Stimulated activated CD8-positive, alpha-beta memory T cell treated with anti-CD3 and anti-CD28 coated beads, Interleukin-12 subunit alpha, Interleukin-12 subunit beta, amount 100 ng/mL, for 1 hour (primary cell): ENCODE measurements around the gene NOXA1.
"Not testable (repeated sequence)": the region's sequence is repeated elsewhere in the genome, so short reads cannot be mapped to it uniquely, and the experiment has no call there.

ENCODE experiments used
- DNase-seq: peaks from one replicate; pipeline ENCODE4 v3.0.0-alpha.2; 2020; ENCODE audit warnings: low read depth

NOXA1 gene

DNA sequence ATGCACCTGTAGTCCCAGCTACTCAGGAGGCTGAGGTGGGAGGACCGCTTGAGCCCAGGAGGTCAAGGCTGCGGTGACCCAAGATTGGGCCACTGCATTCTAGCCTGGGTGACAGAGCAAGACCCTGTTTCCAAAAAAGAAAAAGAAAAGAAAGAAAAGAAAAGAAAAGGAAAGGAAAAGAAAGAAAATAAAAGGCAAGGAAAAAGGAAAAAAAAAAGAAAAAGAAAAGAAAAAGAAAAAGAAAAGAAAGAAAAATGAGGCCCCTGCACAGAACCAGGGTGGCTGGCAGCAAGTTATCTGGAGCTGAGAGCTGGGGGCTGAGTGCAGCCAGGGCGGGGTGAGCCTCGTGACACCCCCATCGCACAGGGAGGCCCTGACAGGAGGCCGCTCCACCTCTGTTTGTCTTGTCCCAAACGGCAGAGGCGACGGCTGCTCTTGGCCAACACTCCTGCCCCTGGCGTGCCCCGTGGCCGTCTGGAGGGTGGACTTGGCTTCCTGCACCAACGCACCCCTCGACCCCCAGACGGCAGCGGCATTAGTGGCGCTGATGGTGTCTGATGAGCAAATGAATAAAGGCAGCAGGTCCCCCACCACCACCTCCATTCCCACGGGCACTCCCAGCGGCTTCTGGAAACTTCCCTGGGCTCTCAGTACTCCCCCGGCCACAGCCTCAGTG lies 17.0 kb upstream of the NOXA1 start:
- DNase-seq = no peak

- no peak for DNase-seq
Measured at GRCh38 chr9:137406876-137407589, 16.2 kb upstream of the NOXA1 start.

DNA sequence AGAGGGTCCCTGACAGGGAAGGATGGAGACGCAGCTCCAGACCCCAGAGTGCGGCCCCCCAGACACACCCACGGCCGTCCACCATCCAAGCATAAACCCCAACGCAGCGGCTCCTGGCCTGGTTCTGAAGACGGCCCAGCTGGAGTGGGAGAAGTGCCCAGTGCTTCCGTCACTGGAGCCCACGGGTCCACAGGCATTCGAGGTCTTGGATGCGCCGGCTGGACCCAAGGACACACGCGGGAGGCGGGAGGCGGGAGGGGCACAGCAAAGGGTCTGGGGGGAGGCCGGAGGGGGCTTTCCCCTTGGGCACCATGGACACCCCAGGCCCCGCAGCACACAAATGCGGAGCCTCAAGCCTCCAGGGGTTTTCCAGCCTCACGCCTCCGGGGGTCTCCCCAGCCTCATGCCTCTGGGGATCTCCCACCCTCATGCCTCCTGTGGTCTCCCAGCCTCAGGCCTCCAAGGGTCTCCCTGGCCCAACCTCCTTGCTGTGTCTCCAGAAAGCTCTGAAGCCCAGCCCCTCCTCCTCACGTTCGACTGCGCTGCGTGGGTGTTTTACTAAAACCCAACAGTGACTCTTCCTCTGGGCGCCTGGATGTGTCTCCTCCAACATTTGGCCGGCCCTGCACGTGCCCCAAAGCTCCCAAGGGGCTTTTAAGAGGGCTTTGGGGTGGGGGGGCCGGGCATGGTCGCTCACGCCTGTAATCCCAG lies 15.4 kb upstream of the NOXA1 start:
- no peak for DNase-seq

GRCh38 chr9:137408651-137409405 lies 14.4 kb upstream of the NOXA1 start:
- DNase-seq = no peak

DNA sequence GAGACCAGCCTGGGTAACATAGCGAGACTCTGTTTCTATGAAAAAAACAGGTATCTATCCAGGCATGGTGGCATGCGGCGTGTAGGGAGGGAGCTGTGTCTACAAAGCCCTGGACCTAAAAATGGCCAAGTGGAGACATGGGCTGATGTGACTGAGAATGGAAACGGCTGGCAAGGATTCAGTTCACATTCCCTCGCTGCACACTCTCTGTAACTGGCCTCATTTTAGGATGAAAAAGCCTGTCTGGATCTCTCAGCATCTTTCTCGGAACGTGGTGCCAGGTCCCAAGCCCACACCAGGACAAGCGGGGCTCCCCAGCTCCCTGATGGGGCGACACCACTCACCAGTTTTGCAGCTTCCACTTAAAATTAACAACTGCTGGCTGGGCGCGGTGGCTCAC lies 13.7 kb upstream of the NOXA1 start:
- DNase-seq = no peak

DNA sequence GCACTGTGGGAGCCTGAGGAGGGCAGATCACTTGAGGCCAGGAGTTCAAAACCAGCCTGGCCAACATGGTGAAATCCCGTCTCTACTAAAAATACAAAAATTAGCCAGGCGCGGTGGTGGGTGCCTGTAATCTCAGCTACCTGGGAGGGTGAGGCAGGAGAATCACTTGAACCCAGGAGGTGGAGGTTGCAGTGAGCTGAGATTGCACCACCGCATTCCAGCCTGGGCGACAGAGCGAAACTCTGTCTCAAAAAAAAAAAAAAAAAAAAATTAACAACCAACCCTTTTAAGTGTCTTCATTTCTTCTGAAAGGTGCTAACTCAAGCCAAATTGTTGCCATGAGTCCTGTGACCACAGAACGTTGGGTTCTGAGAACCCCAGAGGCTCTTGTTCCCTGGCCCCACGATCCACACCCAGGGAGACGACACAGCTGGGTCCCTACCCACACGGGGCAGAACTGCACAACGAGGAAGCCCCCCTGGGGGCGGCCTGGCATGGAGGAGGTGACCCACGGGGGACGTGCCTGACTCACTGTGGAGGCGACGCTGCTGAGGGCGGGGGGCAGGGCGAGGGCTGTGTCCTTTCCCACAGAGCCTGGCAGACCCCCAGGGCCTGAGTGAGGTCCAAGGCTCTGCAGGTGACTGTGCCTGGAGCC lies 12.8 kb upstream of the NOXA1 start:
- not testable (repeated sequence) for DNase-seq

GRCh38 chr9:137410891-137411249 lies 12.3 kb upstream of the NOXA1 start:
- no peak for DNase-seq

GRCh38 chr9:137411260-137411644 lies 11.9 kb upstream of the NOXA1 start:
- no peak for DNase-seq

- DNase-seq = no peak
Measured at GRCh38 chr9:137411645-137412380, 11.4 kb upstream of the NOXA1 start.

- DNase-seq = no peak
Measured at GRCh38 chr9:137412431-137412830, 10.8 kb upstream of the NOXA1 start.

DNA sequence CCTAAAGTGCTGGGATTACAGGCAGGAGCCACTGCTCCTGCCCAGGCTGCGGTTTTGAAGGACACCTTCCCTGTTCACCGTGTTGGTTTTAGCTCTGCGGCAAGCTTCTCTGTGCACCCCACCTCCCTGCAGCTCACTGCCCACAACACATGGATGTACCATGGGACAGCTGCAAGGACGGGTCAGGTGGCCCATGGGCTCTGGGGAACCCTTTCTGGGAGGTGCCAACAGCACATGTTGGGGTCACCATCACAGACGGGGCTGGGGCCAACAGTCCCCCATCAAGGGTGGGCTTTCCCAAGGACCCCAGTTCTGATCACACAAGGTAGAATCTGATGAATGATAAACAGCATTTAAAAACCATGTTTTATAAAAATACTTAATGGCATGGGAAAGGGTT lies 7.7 kb upstream of the NOXA1 start:
- no peak for DNase-seq

DNA sequence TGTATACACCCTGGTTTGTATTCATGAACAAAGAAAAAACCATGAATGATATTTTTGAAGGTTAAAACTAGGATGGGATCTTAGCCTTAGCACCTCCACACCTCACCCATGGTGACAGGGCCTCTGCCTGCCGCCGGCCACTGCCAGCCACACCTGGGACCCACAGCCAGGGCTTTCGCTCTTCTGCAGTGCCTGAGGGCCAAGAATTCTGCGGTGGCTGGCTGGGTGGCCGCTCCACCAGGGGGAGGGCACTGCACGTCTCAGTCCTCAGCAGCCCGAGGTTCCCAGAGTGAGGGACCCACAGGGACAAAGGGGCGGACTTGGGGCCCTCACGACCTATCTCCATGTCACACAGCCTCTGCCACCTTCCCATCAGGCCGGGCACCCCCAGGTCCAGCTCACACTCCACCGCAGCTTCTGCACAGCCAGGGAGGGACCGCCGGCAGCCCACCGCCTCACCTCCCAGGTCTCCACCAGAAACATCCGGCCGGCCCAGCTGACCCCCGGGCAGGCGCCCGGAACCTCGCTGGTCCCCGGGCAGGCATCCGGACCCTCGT lies 7.1 kb upstream of the NOXA1 start:
- DNase-seq = no peak

- DNase-seq = no peak
Measured at GRCh38 chr9:137416563-137417151, 6.5 kb upstream of the NOXA1 start.

GRCh38 chr9:137417161-137418021 lies 5.8 kb upstream of the NOXA1 start:
- DNase-seq = no peak

- no peak for DNase-seq
Measured at GRCh38 chr9:137421838-137422603, 1.2 kb upstream of the NOXA1 start.

GRCh38 chr9:137423514-137424291 lies 510 bp downstream of the NOXA1 start:
- no peak for DNase-seq

DNA sequence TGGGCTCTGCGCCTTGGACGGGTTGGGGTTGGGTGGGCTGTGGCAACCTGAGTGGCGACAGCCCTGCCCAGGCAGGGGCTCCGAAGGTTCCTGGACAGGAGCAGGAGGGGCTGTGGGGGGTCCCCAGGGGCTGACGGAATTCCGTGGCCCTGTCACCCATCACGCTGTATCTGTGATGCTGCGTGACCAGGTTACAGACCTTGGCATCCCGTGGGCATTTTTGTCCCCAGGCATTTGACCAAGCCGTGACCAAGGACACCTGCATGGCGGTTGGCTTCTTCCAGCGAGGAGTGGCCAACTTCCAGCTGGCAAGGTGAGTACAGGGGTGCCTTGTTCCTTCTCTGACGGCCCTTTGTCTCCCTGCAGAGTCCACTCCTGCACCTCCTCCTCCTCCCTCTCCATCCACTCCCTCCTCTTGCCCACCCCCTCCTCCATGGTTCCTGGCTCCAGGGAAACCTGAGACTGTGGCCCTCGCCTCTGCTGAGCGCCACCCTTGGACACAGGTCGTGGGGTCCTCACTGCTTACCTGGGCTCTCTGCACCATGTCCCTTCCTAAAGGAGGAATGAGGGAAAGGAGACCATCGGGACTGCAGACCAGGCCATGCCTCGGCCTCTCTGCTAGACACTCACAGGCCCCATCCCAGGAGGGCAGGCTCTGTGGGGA lies 3.0 kb downstream of the NOXA1 start:
- DNase-seq = no peak
